DOHH2 (cell line): Measurements from ENCODE around the gene TMEM144.

Source experiments
- CTCF ChIP-seq: fragments of 200-600 bp; sonication (generic); IDR thresholded peaks from one replicate; pipeline ENCODE4 v1.5.1; 2014; ENCODE audit warnings: antibody characterized with exemption, mild to moderate bottlenecking, low read depth, low read length; ENCODE audit not compliant: poor library complexity, severe bottlenecking
- EZH2phosphoT487 ChIP-seq: fragments of 200-600 bp; sonication (generic); IDR thresholded peaks from 2 replicates; pipeline ENCODE4 v1.6.1; 2017; ENCODE audit warnings: borderline replicate concordance, mild to moderate bottlenecking, antibody characterized with exemption, low read length, moderate library complexity, mixed read lengths

- TF ChIP-seq CTCF (no peak), EZH2phosphoT487 (no peak)
Observed at GRCh38 chr4:158304694-158305093, 94.4 kb downstream of the TMEM144 start.
